ENCODE data around the gene CXCL11. TPM values are rescaled to one million over a fixed set of nuclear protein-coding genes. Genes with fewer than 3 reads are reported as not detected.

CXCL11 gene
- total and polyA plus RNA-seq, 10 of the 15 experiments (the other 5 are each of a cell fraction or from before 2014, with no cell fraction given), result 0.04 TPM; not detected in 9

GRCh38 chr4:76067652-76068286 lies 31.9 kb upstream of the CXCL11 start:
- Histone ChIP-seq H3K36me3 (ENCODE audit: control insufficient read depth in 2 of 2, insufficient read depth in 2 of 2, low read length in 1 of 2) (no peaks in the 10 kb centered on the region), H3K79me2 (ENCODE audit: control insufficient read depth, insufficient read depth, low read length) (no peaks in the 10 kb centered on the region), H3K27me3 (replicated peaks in 1 of 2; ENCODE audit: control insufficient read depth in 2 of 2, insufficient read depth in 2 of 2, low read length in 1 of 2) (peaks cover 0 to 6% of the 10 kb centered on the region in 2 experiments; a peak in 3 of 4 replicates), H3K9ac (ENCODE audit: control insufficient read depth, insufficient read depth, low read length) (no peak overlapping the region), H3K4me2 (ENCODE audit: control insufficient read depth, insufficient read depth) (no peak overlapping the region), H3K27ac (ENCODE audit: control insufficient read depth, insufficient read depth) (no peak overlapping the region), H3K4me1 (ENCODE audit: control insufficient read depth, insufficient read depth, low read length) (no peaks in the 10 kb centered on the region), H4K20me1 (ENCODE audit: control insufficient read depth, insufficient read depth) (no peaks in the 10 kb centered on the region), H3K4me3 (no peak overlapping the region), H2AFZ (ENCODE audit: control insufficient read depth, low read depth, low read length) (no peak overlapping the region), H3K9me3 (replicated peaks; ENCODE audit: control insufficient read depth, insufficient read depth, low read length) (no peaks in the 10 kb centered on the region)
- RAD21 ChIA-PET (ENCODE audit: unreplicated experiment), result interaction anchor here (0.7 to 2.0 kb wide), 3 partner anchors 13 to 71 kb away, joined by 3 to 28 read pairs (median 4); no protein-coding TSS in a partner anchor
- no TSS peak for BruUV-seq (replicated peaks)
- intact Hi-C loops (cut with micrococcal nuclease; ENCODE audit: unreplicated experiment) (loop anchor here (1.0 to 5.0 kb wide), 3 partner anchors 72 to 175 kb away; no protein-coding TSS in a partner anchor), in situ Hi-C loops (cut with MboI) (loop anchor here (5.0 kb wide), 2 partner anchors 70 to 150 kb away; no protein-coding TSS in a partner anchor)
- no peak for DNase-seq (ENCODE audit: low read depth, low spot score)
- peak; percentile 62 for FAIRE-seq
- POLR2A ChIA-PET, result no interaction called here
- WGBS (ENCODE audit: insufficient coverage, insufficient replicate concordance, low lambda C conversion rate, missing lambda C conversion rate), result 0% methylated on average over 2 of the region's 2 CpGs
- CTCF ChIA-PET, result interaction anchor here (0.7 to 3.6 kb wide), 10 partner anchors 9 to 310 kb away, joined by 3 to 74 read pairs (median 4); no protein-coding TSS in a partner anchor
- peak; percentile 99 for ATAC-seq
- SMC1A ChIA-PET (ENCODE audit: uncharacterized antibody, unreplicated experiment), result interaction anchor here (0.7 to 2.2 kb wide), 12 partner anchors 10 to 152 kb away, joined by 3 to 31 read pairs (median 4); no protein-coding TSS in a partner anchor
- TF ChIP-seq CTCF (IDR thresholded peaks at IDR 0.05 in 2 of 3, conservative IDR thresholded peaks at IDR 0.05 in 1 of 3; ENCODE audit: control insufficient read depth in 2 of 3, extremely low read depth in 1 of 3, insufficient read depth in 1 of 3, low read depth in 3 of 3, low read length in 3 of 3), result peak; percentile 76 to 86 (median 79)
- TF ChIP-seq ZBTB11 (CRISPR knock-in tag; IDR thresholded peaks at IDR 0.05), result no peak
- peak; percentile 83 for TF ChIP-seq YY1 (IDR thresholded peaks at IDR 0.05; ENCODE audit: low read depth, low read length)
- no peak for TF ChIP-seq RFX5 (IDR thresholded peaks at IDR 0.05; ENCODE audit: low read depth, low read length)
- TF ChIP-seq FOXM1 (IDR thresholded peaks at IDR 0.05; ENCODE audit: low read depth, low read length), result peak; percentile 44; the same call in 1 of the 2 replicates
- no peak for TF ChIP-seq RAD51 (IDR thresholded peaks at IDR 0.05)
- peak; percentile 96 for TF ChIP-seq SMC3 (IDR thresholded peaks at IDR 0.05; ENCODE audit: borderline replicate concordance, low read length)
- 0 out of 2 replicates have a peak, but pooled peaks have one; percentile 23 for TF ChIP-seq ATF2 (IDR thresholded peaks at IDR 0.05; ENCODE audit: low read length)
- TF ChIP-seq SKIL (IDR thresholded peaks at IDR 0.05; ENCODE audit: low read depth, poor library complexity, severe bottlenecking), result no peak
- no peak for TF ChIP-seq PBX3 (IDR thresholded peaks at IDR 0.05; ENCODE audit: insufficient replicate concordance, low read depth, low read length)
- TF ChIP-seq MYC (IDR thresholded peaks at IDR 0.05; ENCODE audit: insufficient read depth, insufficient read length, insufficient replicate concordance, low read length, severe bottlenecking), result no peak
